Measurements from ENCODE around the gene PPP1R14C.

- TF ChIP-seq YY1 (IDR thresholded peaks at IDR 0.05; ENCODE audit: insufficient read depth, insufficient read length) (no peak), ZNF274 (IDR thresholded peaks at IDR 0.05; ENCODE audit: low read depth, low read length) (no peak), SUZ12 (IDR thresholded peaks at IDR 0.05; ENCODE audit: extremely low read depth, insufficient read depth, insufficient read length) (no peak)
These were observed 57.7 kb downstream of the PPP1R14C start for GRCh38 chr6:150200428-150201100.
